HL-60/S4 treated with phorbol 12-myristate 13-acetate at 8.2 ng/mL for 4 days and 3 days (cell line): ENCODE data around the gene YAP1.
"Not testable (repeated sequence)": the region's sequence is repeated elsewhere in the genome, so short reads cannot be mapped to it uniquely, and the experiment has no call there.

Experiments used
- in situ Hi-C: fragments of 300-500 bp; cut with MboI; formaldehyde crosslinking; loops from 2 replicates; pipeline ENCODE4 v1.15.0; 2022; ENCODE audit warnings: low sequenced_read_pairs

YAP1 gene

GRCh38 chr11:102196351-102196750, 86.1 kb downstream of the YAP1 start:
- in situ Hi-C loops = no loop called here

GRCh38 chr11:102196816-102197215, 86.6 kb downstream of the YAP1 start:
- in situ Hi-C loops = no loop called here

DNA sequence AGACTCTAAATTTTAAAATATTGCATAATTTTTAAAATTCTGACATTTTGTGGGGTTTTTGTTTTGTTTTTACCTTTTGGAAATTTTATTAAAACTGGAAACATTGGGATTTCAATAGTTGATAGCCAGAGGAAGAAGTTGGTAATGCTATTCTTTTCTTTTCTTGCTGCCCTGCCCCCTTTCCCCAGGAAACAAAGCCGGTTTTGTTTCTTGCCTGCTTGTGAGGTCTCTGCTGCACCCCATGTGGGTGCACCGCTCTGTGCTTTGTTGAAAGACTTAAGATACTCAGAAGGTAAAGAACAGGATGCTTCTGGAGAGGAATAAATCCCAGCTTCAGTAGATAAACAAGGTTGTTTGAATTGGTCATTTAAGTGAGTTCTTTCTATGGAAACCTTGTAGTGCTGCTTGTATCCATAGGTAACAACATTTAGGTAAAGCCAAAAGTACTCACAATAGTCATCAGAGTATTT, 87.5 kb downstream of the YAP1 start:
- in situ Hi-C loops = no loop called here

DNA sequence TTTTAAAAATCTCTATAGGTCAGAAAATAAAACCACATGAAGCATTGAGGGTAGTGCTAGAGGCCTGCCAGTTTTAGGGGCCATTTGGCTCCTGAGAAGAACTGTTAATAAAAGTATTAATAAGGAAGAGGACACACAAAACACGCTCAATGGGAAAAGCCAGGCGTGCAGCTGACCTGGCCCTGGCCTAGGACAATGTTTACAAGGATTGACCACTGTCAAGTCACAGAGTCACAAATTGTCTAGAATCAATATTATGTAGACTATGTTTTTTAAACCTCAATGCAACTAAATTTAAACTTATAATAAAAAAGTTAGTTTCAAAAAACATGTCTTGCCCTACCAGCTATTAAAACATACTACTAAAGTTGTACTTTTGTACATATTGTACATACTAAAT, 89.4 kb downstream of the YAP1 start:
- in situ Hi-C loops = no loop called here

GRCh38 chr11:102200325-102200724, 90.1 kb downstream of the YAP1 start:
- in situ Hi-C loops = not testable (repeated sequence)

DNA sequence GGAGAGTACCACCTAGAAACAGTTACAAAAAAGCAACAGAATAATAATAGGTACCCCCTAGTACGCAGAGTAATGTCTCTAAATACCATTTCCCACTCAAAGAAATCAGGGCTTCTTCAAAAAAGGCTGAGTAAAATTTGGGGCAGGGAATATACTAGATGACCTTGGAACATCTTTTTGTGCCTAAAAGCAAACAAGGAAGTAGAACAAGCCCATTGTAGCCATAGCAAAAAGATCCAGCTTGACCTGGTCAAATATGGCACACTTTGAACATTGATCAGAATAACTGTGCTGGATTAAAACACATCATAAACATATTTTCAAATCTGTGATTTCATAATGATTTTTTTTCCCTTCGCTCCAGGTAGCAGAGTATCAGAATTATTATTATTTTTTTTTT, 91.5 kb downstream of the YAP1 start:
- in situ Hi-C loops = no loop called here

- in situ Hi-C loops = no loop called here
These were observed 92.7 kb downstream of the YAP1 start for GRCh38 chr11:102202972-102203371.

DNA sequence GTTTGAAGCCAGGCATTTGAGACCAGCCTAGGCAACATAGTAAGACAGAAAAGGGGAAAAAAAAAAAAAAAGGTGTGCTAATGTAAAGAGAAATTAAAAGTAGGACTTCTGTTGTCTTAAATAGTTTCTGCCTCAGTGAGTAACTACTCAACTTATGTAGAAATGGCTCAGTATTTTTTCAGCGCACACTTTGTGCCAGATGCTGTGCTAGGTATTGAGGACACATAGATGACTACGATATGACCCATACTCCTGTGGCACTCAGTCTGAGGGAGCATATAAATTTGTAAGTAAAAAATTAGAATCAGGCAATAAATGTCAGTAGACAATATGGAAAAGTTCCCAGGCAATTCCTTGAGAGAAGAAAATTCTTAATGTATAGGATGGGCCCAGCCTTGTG, 93.9 kb downstream of the YAP1 start:
- in situ Hi-C loops = no loop called here

DNA sequence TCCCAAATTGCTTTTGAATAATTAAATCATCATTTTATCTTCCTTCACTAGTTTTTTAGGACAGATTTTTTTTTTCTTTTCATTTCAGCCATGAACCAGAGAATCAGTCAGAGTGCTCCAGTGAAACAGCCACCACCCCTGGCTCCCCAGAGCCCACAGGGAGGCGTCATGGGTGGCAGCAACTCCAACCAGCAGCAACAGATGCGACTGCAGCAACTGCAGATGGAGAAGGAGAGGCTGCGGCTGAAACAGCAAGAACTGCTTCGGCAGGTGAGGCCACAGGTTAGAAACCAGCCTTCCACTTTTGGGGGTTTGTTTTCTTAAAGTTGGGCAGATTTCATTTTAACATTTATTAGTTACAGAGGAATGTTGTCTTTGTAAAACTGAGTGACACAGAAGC, 95.6 kb downstream of the YAP1 start:
- in situ Hi-C loops = no loop called here

- in situ Hi-C loops = no loop called here
These were observed 98.6 kb downstream of the YAP1 start for GRCh38 chr11:102208835-102209234.

GRCh38 chr11:102214623-102215022, 104.4 kb downstream of the YAP1 start:
- in situ Hi-C loops = no loop called here

DNA sequence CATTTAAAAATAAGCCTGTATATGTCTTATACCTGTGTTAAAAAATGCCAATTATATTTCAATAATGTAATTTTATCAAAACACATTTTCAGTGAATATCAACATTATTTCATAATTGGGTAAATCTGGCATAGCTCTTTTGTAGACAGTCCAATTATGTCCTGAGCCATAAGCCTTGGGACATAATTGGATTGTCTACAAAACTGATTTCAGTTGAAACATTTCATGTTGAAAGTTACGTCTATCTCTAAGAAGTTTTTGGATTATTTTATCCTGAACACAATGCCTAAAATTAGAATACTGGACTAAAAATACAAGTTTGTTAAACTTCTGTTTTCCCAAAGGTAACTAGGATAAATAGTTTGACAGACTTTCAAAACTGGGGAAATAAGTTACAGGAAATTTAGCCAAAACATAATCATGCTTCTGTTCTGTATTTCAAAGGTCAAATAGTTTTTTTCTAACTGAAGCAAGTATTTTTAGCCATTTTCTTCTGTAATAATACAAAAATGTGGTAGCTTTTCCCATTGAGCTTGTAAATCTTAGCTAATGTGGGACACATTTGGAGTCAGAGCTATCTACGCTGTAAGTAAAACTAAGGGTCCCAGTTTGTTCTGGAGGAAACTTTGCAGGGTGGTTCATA, 106.3 kb downstream of the YAP1 start:
- in situ Hi-C loops = no loop called here

- in situ Hi-C loops = no loop called here
These were observed 110.7 kb downstream of the YAP1 start for GRCh38 chr11:102220728-102221467.

DNA sequence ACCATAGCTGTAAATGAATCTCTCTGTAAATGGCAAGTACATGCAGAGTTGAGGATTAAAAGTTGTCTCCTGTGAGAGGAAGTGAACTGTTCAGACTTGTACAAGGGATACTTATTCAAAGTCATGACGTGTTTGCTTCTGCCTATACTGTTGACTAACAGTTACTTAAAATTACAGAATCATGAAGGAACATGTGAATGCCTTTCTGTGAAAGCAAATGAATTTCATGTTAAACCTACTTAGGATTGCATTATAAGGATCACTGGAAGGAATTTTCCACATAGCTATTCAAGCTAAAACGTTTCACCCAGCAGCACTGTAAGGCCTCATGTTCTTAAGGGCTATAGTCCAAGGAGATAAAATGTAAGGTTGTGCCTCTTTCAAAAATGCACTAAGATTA, 113.6 kb downstream of the YAP1 start:
- in situ Hi-C loops = no loop called here

DNA sequence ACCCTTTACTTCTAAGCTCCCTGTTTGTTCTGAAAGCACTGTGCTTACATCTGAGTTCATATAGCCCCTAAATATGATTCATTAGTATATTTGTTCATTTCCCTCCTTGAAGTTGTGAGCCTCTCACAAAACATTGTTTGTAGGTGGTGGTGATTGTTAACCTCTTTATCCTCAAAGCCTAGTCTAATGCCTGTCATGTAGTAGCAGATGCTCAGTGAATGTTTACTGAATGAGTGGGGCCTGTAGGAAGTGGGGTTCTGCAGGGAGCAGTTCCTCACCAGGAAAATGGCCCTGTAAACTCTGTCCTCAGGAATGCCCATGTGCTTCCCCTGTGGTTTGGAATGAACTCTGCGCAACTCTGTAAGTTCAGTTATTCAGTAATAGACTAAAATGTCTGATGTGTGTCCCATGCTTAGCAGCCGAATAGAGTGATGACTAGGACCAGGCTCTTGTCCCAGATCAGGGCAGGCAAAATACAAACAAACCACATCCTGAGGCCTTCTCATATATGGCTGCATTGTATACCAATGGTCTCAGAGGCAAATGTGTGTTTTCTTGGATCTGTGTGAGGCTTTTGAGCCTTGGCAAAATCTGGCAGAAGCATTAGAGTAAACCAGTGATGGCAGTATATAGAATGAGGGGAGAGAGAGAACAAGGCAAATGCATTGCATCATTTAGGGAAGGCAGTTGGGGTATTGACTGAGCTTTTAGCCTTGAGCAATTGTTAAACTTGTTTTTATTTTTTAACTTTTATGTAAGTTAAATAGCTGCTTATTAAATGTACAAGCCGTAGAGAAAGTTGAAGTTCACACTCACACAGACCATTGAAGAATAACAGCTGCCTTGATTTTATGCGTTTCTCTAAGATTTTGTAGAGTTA, 115.7 kb downstream of the YAP1 start:
- in situ Hi-C loops = no loop called here

DNA sequence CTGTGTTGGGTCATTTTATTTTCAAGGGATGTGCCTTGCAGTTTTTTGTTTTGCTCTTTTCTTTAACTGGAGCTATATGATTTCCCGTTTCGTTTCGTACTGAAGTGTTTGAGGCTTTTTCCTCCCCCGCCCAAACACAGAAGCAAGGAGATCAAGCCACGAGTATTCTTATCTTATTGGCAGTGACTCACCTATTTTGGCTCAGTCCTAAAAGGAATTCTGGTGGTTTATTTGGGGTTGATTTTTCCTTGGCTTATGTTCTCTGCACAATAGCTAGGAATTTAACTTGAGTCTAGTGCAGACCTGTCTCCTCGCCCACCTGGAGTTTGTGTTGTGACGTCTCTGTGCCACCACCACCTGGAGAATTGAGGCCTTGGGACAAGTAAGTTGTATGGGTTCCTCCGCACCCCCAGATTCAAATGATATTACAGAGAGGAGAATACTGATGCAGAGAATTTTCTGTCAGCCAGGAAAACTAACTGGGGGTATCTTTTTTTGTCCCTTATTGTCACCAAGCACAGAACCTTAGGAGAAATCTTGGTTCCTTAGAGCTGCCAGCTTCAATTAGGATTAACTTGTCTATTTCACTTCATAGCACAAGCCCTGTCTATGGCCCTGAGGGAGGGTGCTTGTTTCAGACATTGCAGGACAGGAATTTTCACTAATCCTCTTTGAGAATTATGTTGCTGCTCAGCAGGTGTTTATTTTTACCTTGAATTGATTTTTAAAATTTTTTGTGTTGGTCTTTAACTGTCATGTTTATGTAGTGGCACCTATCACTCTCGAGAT, 116.6 kb downstream of the YAP1 start:
- in situ Hi-C loops = no loop called here

- in situ Hi-C loops = no loop called here
These were observed 119.4 kb downstream of the YAP1 start for GRCh38 chr11:102229510-102230123.

DNA sequence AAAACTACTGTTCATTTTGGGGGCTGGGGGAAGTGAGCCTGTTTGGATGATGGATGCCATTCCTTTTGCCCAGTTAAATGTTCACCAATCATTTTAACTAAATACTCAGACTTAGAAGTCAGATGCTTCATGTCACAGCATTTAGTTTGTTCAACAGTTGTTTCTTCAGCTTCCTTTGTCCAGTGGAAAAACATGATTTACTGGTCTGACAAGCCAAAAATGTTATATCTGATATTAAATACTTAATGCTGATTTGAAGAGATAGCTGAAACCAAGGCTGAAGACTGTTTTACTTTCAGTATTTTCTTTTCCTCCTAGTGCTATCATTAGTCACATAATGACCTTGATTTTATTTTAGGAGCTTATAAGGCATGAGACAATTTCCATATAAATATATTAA, 119.9 kb downstream of the YAP1 start:
- in situ Hi-C loops = no loop called here

GRCh38 chr11:102230911-102231310, 120.7 kb downstream of the YAP1 start:
- in situ Hi-C loops = no loop called here

- in situ Hi-C loops = no loop called here
These were observed 124.7 kb downstream of the YAP1 start for GRCh38 chr11:102234779-102235439.
